Gastroesophageal sphincter (tissue), 4 donors: ENCODE data around the gene IBTK. TPM values are rescaled to one million over a fixed set of nuclear protein-coding genes. Genes with fewer than 3 reads are reported as not detected.
"Not testable (repeated sequence)": the region's sequence is repeated elsewhere in the genome, so short reads cannot be mapped to it uniquely, and the experiment has no call there.

Experiments
- ATAC-seq: fragments of 150-250 bp; one replicate; pipeline ENCODE4 v1.9.1; 2016; ENCODE audit warnings: mild to moderate bottlenecking, moderate library complexity
- H3K27ac ChIP-seq, 4 donors: fragments of 200-600 bp; sonication (generic) in 3 of 4; 1 replicate in 3 of 4; 2 replicates in 1 of 4; pipeline ENCODE4 v1.5.1; 2016 to 2019
- H3K27me3 ChIP-seq: fragments of 200-600 bp; sonication (generic); one replicate; pipeline ENCODE4 v1.5.1; 2019
- H3K36me3 ChIP-seq, 2 donors: fragments of 200-600 bp; sonication (generic); one replicate each; pipeline ENCODE4 v1.5.1; 2019; ENCODE audit warnings: control low read depth in 1 of 2
- H3K4me1 ChIP-seq, 3 donors: fragments of 200-600 bp; sonication (generic); 1 replicate in 2 of 3; 2 replicates in 1 of 3; pipeline ENCODE4 v1.5.1; 2016 to 2019; ENCODE audit warnings: control low read depth in 2 of 3
- H3K4me3 ChIP-seq, 2 donors: fragments of 200-600 bp; sonication (generic); one replicate each; pipeline ENCODE4 v1.5.1; 2019; ENCODE audit warnings: mild to moderate bottlenecking in 1 of 2, moderate library complexity in 1 of 2
- H3K9me3 ChIP-seq, 3 donors: fragments of 200-600 bp; sonication (generic); one replicate each; pipeline ENCODE4 v1.5.1; 2017 to 2019; ENCODE audit warnings: control low read depth in 2 of 3
- EP300 ChIP-seq: sonication (generic); formaldehyde crosslinking; IDR thresholded peaks from one replicate; pipeline ENCODE4 v1.6.1; 2017; ENCODE audit warnings: antibody characterized with exemption, mild to moderate bottlenecking
- POLR2A ChIP-seq, 2 donors: fragments of 450-650 bp; IDR thresholded peaks; one replicate each; pipeline ENCODE4 v1.6.1; 2017; ENCODE audit warnings: antibody characterized with exemption in 2 of 2, mild to moderate bottlenecking in 2 of 2, moderate library complexity in 1 of 2
- POLR2AphosphoS5 ChIP-seq: sonication (generic); formaldehyde crosslinking; IDR thresholded peaks from one replicate; pipeline ENCODE4 v1.6.1; 2017; ENCODE audit warnings: antibody characterized with exemption
- WGBS, 2 donors: methylation state at CpG; one replicate each; pipeline ENCODE4 v1.1.5; 2018; ENCODE audit warnings: low coverage in 1 of 2; 5-methylcytosine and 5-hydroxymethylcytosine counted together
- total RNA-seq, 4 donors: library from RNA; depleted of rRNA; stranded (reverse); fragments of >200 nt; gene quantifications; one replicate each; pipeline ENCODE4 v1.1.0, GENCODE V29; 2016
- TF ChIP-seq, protein P1 (sequence below), 4 experiments: fragments of 200-600 bp in 2 of 4; fragments of 450-650 bp in 2 of 4; sonication (generic) in 1 of 4; IDR thresholded peaks; one replicate each; pipeline ENCODE4 v1.5.1; 2017 to 2019; ENCODE audit warnings: antibody characterized with exemption in 4 of 4, mild to moderate bottlenecking in 2 of 4, moderate library complexity in 2 of 4

Gene IBTK
- total RNA-seq, 4 donors from 2014 or later: 26.9 to 42.3 (median 30.8) TPM

DNA sequence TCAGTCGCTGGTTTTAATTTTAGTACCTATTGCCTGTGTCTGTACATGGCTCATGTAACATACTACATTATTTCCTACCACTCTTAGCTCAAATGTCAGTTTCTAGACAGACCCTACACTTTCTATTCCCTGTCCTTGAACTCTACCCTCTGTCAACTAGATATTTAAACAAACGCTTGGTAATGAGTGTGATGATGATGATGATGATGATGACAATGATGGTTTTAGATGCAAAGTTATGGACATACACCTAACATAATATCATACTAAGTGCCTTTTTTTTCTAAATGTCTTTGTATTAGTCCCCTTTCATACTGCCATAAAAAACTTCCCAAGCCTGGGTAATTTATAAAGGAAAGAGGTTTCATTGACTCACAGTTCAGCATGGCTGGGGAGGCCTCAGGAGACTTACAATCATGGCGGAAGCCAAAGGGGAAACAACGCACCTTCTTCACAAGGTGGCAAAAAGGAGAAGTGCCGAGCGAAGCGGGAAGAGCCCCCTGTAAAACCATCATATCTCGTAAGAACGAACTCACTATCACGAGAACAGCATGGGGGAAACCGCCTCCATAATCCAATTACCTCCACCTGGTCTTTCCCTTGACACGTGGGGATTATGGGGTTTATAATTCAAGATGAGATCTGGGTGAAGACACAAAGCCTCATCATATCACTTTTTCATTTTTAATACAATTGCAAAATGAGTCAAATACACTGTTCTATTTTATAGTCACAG, 87.1 kb downstream of the IBTK start:
- no peak overlapping the region for H3K27ac ChIP-seq
- H3K36me3 ChIP-seq: no peaks in the 10 kb centered on the region
- WGBS, 2 donors: 91 to 94% methylated on average over 2 to 10 of the region's 12 CpGs
- H3K27me3 ChIP-seq: no peaks in the 10 kb centered on the region
- no peaks in the 10 kb centered on the region for H3K4me1 ChIP-seq
- no peak overlapping the region for H3K4me3 ChIP-seq
- peaks cover 0 to 4% (median 0%) of the 10 kb centered on the region in 3 donors for H3K9me3 ChIP-seq
- ATAC-seq: no peak
- TF ChIP-seq POLR2AphosphoS5 (no peak), EP300 (no peak), POLR2A (IDR thresholded peaks at IDR 0.05) (no peak)
- TF ChIP-seq, protein P1, sequence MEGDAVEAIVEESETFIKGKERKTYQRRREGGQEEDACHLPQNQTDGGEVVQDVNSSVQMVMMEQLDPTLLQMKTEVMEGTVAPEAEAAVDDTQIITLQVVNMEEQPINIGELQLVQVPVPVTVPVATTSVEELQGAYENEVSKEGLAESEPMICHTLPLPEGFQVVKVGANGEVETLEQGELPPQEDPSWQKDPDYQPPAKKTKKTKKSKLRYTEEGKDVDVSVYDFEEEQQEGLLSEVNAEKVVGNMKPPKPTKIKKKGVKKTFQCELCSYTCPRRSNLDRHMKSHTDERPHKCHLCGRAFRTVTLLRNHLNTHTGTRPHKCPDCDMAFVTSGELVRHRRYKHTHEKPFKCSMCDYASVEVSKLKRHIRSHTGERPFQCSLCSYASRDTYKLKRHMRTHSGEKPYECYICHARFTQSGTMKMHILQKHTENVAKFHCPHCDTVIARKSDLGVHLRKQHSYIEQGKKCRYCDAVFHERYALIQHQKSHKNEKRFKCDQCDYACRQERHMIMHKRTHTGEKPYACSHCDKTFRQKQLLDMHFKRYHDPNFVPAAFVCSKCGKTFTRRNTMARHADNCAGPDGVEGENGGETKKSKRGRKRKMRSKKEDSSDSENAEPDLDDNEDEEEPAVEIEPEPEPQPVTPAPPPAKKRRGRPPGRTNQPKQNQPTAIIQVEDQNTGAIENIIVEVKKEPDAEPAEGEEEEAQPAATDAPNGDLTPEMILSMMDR (IDR thresholded peaks at IDR 0.05): no peak

DNA sequence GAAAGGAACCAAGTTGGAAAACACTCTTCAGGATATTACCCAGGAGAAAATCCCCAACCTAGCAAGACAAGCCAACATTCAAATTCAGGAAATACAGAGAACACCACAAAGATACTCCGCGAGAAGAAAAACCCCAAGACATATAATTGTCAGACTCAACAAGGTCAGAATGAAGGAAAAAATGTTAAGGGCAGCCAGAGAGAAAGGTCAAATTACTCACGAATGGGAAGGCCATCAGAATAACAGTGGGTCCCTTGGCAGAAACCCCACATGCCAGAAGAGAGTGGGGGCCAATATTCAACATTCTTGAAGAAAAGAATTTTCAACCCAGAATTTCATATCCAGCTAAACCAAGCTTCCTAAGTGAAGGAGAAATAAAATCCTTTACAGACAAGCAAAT, 94.8 kb downstream of the IBTK start:
- H3K4me3 ChIP-seq, H3K27ac ChIP-seq, H3K36me3 ChIP-seq, H3K4me1 ChIP-seq, ATAC-seq, H3K27me3 ChIP-seq: not testable (repeated sequence)
- peaks cover 0 to 13% (median 0%) of the 10 kb centered on the region in 3 donors for H3K9me3 ChIP-seq
- 60 to 84% methylated on average over 1 to 3 of the region's 3 CpGs for WGBS, 2 donors

DNA sequence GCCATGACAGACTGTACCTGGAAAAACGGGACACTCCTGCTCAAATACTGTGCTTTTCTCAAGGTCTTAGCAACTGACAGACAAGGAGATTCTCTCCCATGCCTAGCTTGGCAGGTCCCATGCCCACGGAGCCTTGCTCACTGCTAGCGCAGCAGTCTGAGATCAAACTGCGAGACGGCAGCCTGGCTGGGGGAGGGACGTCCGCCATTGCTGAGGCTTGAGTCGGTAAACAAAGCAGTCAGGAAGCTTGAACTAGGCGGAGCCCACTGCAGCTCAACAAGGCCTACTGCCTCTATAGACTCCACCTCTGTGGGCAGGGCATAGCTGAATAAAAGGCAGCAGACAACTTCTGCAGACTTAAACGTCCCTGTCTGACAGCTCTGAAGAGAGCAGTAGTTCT, 96.4 kb downstream of the IBTK start:
- not testable (repeated sequence) for H3K36me3 ChIP-seq, H3K27ac ChIP-seq, H3K27me3 ChIP-seq, H3K4me3 ChIP-seq, ATAC-seq, H3K4me1 ChIP-seq
- H3K9me3 ChIP-seq: peaks cover 0 to 13% (median 0%) of the 10 kb centered on the region in 3 donors
- WGBS, 2 donors: 94% methylated on average over 2 of the region's 10 CpGs; no CpG with 5 or more reads in 1 of the 2 donors

DNA sequence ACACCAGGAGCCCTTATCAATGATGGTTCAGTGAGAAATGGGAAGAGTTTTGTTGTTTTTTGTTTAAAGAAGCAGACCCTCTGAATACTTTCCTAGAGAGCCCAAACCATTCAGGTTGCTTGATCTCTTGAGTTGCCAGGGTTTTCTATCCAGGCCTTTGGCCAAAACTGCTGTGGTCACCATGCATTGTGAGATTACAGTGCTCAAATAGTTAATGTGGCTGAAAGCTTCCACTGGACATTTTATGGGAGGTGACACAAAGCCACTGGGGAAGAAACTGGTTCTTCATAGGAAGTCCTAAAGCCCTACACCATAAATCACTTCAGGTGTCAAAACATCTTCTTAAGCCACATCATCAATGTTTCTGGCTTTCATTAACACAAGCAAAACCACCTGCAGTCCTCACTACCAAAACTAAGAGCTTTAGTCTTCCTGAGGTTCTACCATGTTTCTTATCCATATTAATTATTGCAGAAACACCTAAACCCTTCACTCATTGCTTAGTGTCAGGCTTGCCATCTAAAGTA, 101.6 kb downstream of the IBTK start:
- Histone ChIP-seq H3K4me1 (peaks cover 0 to 22% (median 0%) of the 10 kb centered on the region in 3 donors), H3K27ac (no peak overlapping the region), H3K36me3 (no peaks in the 10 kb centered on the region), H3K27me3 (no peaks in the 10 kb centered on the region), H3K4me3 (no peak overlapping the region), H3K9me3 (no peaks in the 10 kb centered on the region)
- ATAC-seq: no peak
- TF ChIP-seq POLR2A (IDR thresholded peaks at IDR 0.05) (no peak), POLR2AphosphoS5 (no peak), EP300 (no peak)
- TF ChIP-seq, protein P1 (IDR thresholded peaks at IDR 0.05): no peak

DNA sequence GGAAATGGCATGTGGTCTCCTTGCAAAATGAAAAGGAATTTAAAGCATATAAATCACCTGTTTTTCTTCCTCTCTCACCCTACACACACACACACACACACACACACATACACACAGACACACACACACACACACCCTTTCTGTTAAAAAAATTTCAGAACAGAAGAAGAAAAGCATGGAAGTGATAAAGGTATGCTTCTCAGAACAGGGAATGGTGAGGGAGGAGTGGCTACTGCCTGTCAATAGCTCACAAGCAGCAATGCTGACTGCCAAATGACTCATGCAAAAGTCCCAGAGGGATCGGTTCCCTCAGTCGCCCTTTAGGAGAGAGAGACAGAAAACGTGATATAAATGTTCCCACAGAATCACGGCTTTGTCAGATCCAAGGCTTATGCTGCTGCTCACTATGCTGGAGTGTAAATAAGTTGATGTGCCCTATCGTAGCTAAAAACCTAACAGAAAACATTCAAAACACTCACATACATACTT, 102.6 kb downstream of the IBTK start:
- Histone ChIP-seq H3K27me3 (no peaks in the 10 kb centered on the region), H3K4me3 (no peak overlapping the region), H3K27ac (peak overlapping the region in 2 of 4 donors; percentile 47 to 53), H3K36me3 (no peaks in the 10 kb centered on the region), H3K9me3 (no peaks in the 10 kb centered on the region), H3K4me1 (peaks cover 0 to 22% (median 0%) of the 10 kb centered on the region in 3 donors)
- 0 to 5% methylated on average over 4 to 5 of the region's 5 CpGs for WGBS, 2 donors
- ATAC-seq: peak; percentile 62
- TF ChIP-seq, protein P1 (IDR thresholded peaks at IDR 0.05): no peak
- TF ChIP-seq POLR2AphosphoS5: peak; percentile 58
